Measurements from ENCODE around the gene NXN. TPM values are rescaled to one million over a fixed set of nuclear protein-coding genes. Genes with fewer than 3 reads are reported as not detected.
A peak's percentile ranks its signal among the peaks of the same experiment; 100 is the strongest.

NXN gene
- total and polyA plus RNA-seq, 2 donors (not counting 1 experiment from before 2014, with no cell fraction given) = 0.04 to 0.17 TPM

- H3K9ac ChIP-seq (ENCODE audit: low read length) = no peak overlapping the region
- no peaks in the 10 kb centered on the region for H3K9me3 ChIP-seq (ENCODE audit: control extremely low read depth in 1 of 3, control insufficient read depth in 2 of 3, insufficient read depth in 1 of 3, low read length in 2 of 3)
- no peaks in the 10 kb centered on the region for H3K27me3 ChIP-seq (replicated peaks in 1 of 4; ENCODE audit: control extremely low read depth in 1 of 4, control insufficient read depth in 3 of 4, insufficient read depth in 4 of 4, low read length in 3 of 4)
- no peak for ATAC-seq (ENCODE audit: low read depth)
- no peak overlapping the region for H3K4me3 ChIP-seq (ENCODE audit: control extremely low read depth in 1 of 5, extremely low read depth in 1 of 5, insufficient read depth in 1 of 5, low read depth in 2 of 5, low read length in 4 of 5)
- H3K27me3 Mint-ChIP-seq = no peaks in the 10 kb centered on the region
- TF ChIP-seq CTCF (IDR thresholded peaks at IDR 0.05) (no peak), EZH2 (IDR thresholded peaks at IDR 0.05; ENCODE audit: borderline replicate concordance, insufficient read depth, low read depth, low read length, poor library complexity, severe bottlenecking) (no peak)
- H3K79me2 ChIP-seq (ENCODE audit: control insufficient read depth, insufficient read depth, low read length) = no peaks in the 10 kb centered on the region
- H3K27ac Mint-ChIP-seq = peak overlapping the region; percentile 53
- ChIA-PET CTCF (interaction anchor here (0.6 kb wide), 1 partner anchor 212 kb away, joined by 5 read pairs; no protein-coding TSS in a partner anchor), POLR2A (no interaction called here)
- intact Hi-C loops (cut with micrococcal nuclease) = no loop called here
- no peak overlapping the region for H3K4me2 ChIP-seq (replicated peaks; ENCODE audit: low read depth, low read length, poor library complexity, severe bottlenecking)
- no peak overlapping the region for H3K4me3 Mint-ChIP-seq
- no peaks in the 10 kb centered on the region for H3K9me3 Mint-ChIP-seq (ENCODE audit: insufficient read depth)
- 39% methylated on average over 23 of the region's 23 CpGs for WGBS (ENCODE audit: insufficient coverage)
- H3K4me1 Mint-ChIP-seq = no peaks in the 10 kb centered on the region
- DNase-seq = no peak
- H2AFZ ChIP-seq (ENCODE audit: insufficient read depth, low read depth, low read length, poor library complexity, severe bottlenecking) = no peak overlapping the region
- no peak overlapping the region for H3K27ac ChIP-seq (ENCODE audit: low read length in 2 of 2)
- no peaks in the 10 kb centered on the region for H3K4me1 ChIP-seq (ENCODE audit: control insufficient read depth in 2 of 2, insufficient read depth in 2 of 2, low read length in 2 of 2)
- H3K36me3 ChIP-seq (replicated peaks in 1 of 2; ENCODE audit: control extremely low read depth in 1 of 2, control insufficient read depth in 1 of 2, extremely low read depth in 1 of 2, insufficient read depth in 2 of 2, low read length in 1 of 2) = peaks cover 7 to 84% of the 10 kb centered on the region in 2 experiments
- peaks cover 10% of the 10 kb centered on the region for H4K20me1 ChIP-seq (ENCODE audit: control insufficient read depth, insufficient read depth, low read length, poor library complexity, severe bottlenecking)
These were observed 25.9 kb upstream of the NXN start for GRCh38 chr17:1005361-1005946.

GRCh38 chr17:1004769-1005295, 25.3 kb upstream of the NXN start:
- TF ChIP-seq EZH2 (IDR thresholded peaks at IDR 0.05; ENCODE audit: borderline replicate concordance, insufficient read depth, low read depth, low read length, poor library complexity, severe bottlenecking) = no peak
- TF ChIP-seq CTCF (IDR thresholded peaks at IDR 0.05) = no peak
- no peak overlapping the region for H3K9ac ChIP-seq (ENCODE audit: low read length)
- DNase-seq (no peak), ATAC-seq (ENCODE audit: low read depth) (no peak)
- no peak overlapping the region for H3K4me2 ChIP-seq (replicated peaks; ENCODE audit: low read depth, low read length, poor library complexity, severe bottlenecking)
- H2AFZ ChIP-seq (ENCODE audit: insufficient read depth, low read depth, low read length, poor library complexity, severe bottlenecking) = no peak overlapping the region
- H3K36me3 ChIP-seq (replicated peaks in 1 of 2; ENCODE audit: control extremely low read depth in 1 of 2, control insufficient read depth in 1 of 2, extremely low read depth in 1 of 2, insufficient read depth in 2 of 2, low read length in 1 of 2) = peaks cover 7 to 81% of the 10 kb centered on the region in 2 experiments
- no peaks in the 10 kb centered on the region for H3K79me2 ChIP-seq (ENCODE audit: control insufficient read depth, insufficient read depth, low read length)
- ChIA-PET POLR2A (no interaction called here), CTCF (interaction anchor here (0.6 kb wide), 1 partner anchor 211 kb away, joined by 5 read pairs; no protein-coding TSS in a partner anchor)
- H3K4me1 ChIP-seq (ENCODE audit: control insufficient read depth in 2 of 2, insufficient read depth in 2 of 2, low read length in 2 of 2) = no peaks in the 10 kb centered on the region
- peaks cover 10% of the 10 kb centered on the region for H4K20me1 ChIP-seq (ENCODE audit: control insufficient read depth, insufficient read depth, low read length, poor library complexity, severe bottlenecking)
- H3K4me3 Mint-ChIP-seq = no peak overlapping the region
- intact Hi-C loops (cut with micrococcal nuclease) = no loop called here
- peak overlapping the region; percentile 11 for H3K27ac Mint-ChIP-seq
- H3K27me3 Mint-ChIP-seq = no peaks in the 10 kb centered on the region
- WGBS (ENCODE audit: insufficient coverage) = 90% methylated on average over 13 of the region's 13 CpGs
- no peaks in the 10 kb centered on the region for H3K4me1 Mint-ChIP-seq
- no peak overlapping the region for H3K4me3 ChIP-seq (ENCODE audit: control extremely low read depth in 1 of 5, extremely low read depth in 1 of 5, insufficient read depth in 1 of 5, low read depth in 2 of 5, low read length in 4 of 5)
- no peaks in the 10 kb centered on the region for H3K9me3 Mint-ChIP-seq (ENCODE audit: insufficient read depth)
- H3K27me3 ChIP-seq (replicated peaks in 1 of 4; ENCODE audit: control extremely low read depth in 1 of 4, control insufficient read depth in 3 of 4, insufficient read depth in 4 of 4, low read length in 3 of 4) = no peaks in the 10 kb centered on the region
- H3K9me3 ChIP-seq (ENCODE audit: control extremely low read depth in 1 of 3, control insufficient read depth in 2 of 3, insufficient read depth in 1 of 3, low read length in 2 of 3) = no peaks in the 10 kb centered on the region
- no peak overlapping the region for H3K27ac ChIP-seq (ENCODE audit: low read length in 2 of 2)

Data from B cell (primary cell).